Measurements from ENCODE around the gene TMEM132A. TPM values are rescaled to one million over a fixed set of nuclear protein-coding genes. Genes with fewer than 3 reads are reported as not detected.

TMEM132A gene
- total and polyA plus RNA-seq, 10 of the 15 experiments (the other 5 are each of a cell fraction or from before 2014, with no cell fraction given), result 0.16 to 25.0 (median 4.3) TPM

DNA sequence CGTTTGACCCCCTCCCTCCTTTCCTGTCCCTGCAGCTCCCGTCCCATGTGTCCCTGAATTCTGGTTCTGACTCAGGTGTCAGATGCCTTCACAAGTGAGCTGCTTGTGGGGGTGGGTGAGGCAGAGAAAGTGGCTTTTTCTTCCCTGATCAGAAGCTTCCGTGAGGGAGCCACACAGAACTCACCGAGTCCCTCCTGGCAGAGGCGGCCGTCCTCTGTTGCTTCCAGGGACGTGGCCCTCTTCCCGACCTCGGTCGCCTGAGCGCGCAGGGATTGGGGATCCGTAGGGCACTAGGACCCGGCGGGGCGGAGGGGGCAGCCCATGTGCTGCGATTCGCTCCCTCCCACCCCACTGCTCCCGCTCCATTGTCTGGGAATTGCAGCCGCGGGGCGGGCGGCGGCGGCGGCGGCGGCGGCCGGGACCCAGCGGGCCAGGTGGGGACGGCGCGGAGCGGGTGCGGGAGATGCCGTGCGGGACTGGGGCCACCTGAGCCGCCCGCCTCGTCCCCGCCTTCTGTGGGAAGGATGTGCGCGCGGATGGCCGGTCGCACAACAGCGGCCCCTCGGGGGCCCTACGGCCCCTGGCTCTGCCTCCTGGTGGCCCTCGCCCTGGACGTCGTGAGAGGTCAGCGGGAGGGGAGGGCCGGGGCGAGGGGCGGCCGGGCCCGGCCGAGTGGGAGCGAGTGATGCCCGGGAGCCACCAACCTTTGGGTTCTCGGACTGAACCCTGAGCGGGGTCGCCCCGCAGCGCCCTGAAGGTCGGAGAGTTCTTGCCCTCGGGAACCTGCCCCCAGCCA lies at the start of gene TMEM132A (continued):
- no peak for TF ChIP-seq BCL11A (IDR thresholded peaks at IDR 0.05; ENCODE audit: low read depth, low read length)
- no peak for TF ChIP-seq KAT2A (conservative IDR thresholded peaks at IDR 0.05; ENCODE audit: control insufficient read depth, low read depth, low read length)
- no peak for TF ChIP-seq NFYB (IDR thresholded peaks at IDR 0.05; ENCODE audit: insufficient read depth, low read depth, low read length)
- TF ChIP-seq ZNF217 (IDR thresholded peaks at IDR 0.05), result no peak
- TF ChIP-seq ASH2L (IDR thresholded peaks at IDR 0.05; ENCODE audit: borderline replicate concordance, low read depth), result no peak
- TF ChIP-seq ZNF274 (IDR thresholded peaks at IDR 0.05; ENCODE audit: insufficient read depth, insufficient read length), result no peak
- TF ChIP-seq NR2C1 (IDR thresholded peaks at IDR 0.05), result no peak
- no peak for TF ChIP-seq MTA3 (IDR thresholded peaks at IDR 0.05; ENCODE audit: borderline replicate concordance, low read length)
- TF ChIP-seq, protein P1, sequence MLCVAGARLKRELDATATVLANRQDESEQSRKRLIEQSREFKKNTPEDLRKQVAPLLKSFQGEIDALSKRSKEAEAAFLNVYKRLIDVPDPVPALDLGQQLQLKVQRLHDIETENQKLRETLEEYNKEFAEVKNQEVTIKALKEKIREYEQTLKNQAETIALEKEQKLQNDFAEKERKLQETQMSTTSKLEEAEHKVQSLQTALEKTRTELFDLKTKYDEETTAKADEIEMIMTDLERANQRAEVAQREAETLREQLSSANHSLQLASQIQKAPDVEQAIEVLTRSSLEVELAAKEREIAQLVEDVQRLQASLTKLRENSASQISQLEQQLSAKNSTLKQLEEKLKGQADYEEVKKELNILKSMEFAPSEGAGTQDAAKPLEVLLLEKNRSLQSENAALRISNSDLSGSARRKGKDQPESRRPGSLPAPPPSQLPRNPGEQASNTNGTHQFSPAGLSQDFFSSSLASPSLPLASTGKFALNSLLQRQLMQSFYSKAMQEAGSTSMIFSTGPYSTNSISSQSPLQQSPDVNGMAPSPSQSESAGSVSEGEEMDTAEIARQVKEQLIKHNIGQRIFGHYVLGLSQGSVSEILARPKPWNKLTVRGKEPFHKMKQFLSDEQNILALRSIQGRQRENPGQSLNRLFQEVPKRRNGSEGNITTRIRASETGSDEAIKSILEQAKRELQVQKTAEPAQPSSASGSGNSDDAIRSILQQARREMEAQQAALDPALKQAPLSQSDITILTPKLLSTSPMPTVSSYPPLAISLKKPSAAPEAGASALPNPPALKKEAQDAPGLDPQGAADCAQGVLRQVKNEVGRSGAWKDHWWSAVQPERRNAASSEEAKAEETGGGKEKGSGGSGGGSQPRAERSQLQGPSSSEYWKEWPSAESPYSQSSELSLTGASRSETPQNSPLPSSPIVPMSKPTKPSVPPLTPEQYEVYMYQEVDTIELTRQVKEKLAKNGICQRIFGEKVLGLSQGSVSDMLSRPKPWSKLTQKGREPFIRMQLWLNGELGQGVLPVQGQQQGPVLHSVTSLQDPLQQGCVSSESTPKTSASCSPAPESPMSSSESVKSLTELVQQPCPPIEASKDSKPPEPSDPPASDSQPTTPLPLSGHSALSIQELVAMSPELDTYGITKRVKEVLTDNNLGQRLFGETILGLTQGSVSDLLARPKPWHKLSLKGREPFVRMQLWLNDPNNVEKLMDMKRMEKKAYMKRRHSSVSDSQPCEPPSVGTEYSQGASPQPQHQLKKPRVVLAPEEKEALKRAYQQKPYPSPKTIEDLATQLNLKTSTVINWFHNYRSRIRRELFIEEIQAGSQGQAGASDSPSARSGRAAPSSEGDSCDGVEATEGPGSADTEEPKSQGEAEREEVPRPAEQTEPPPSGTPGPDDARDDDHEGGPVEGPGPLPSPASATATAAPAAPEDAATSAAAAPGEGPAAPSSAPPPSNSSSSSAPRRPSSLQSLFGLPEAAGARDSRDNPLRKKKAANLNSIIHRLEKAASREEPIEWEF (IDR thresholded peaks at IDR 0.05; ENCODE audit: insufficient replicate concordance, low read depth, low read length), result no peak
- TF ChIP-seq, protein P2, sequence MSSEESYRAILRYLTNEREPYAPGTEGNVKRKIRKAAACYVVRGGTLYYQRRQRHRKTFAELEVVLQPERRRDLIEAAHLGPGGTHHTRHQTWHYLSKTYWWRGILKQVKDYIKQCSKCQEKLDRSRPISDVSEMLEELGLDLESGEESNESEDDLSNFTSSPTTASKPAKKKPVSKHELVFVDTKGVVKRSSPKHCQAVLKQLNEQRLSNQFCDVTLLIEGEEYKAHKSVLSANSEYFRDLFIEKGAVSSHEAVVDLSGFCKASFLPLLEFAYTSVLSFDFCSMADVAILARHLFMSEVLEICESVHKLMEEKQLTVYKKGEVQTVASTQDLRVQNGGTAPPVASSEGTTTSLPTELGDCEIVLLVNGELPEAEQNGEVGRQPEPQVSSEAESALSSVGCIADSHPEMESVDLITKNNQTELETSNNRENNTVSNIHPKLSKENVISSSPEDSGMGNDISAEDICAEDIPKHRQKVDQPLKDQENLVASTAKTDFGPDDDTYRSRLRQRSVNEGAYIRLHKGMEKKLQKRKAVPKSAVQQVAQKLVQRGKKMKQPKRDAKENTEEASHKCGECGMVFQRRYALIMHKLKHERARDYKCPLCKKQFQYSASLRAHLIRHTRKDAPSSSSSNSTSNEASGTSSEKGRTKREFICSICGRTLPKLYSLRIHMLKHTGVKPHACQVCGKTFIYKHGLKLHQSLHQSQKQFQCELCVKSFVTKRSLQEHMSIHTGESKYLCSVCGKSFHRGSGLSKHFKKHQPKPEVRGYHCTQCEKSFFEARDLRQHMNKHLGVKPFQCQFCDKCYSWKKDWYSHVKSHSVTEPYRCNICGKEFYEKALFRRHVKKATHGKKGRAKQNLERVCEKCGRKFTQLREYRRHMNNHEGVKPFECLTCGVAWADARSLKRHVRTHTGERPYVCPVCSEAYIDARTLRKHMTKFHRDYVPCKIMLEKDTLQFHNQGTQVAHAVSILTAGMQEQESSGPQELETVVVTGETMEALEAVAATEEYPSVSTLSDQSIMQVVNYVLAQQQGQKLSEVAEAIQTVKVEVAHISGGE (CRISPR knock-in tag; IDR thresholded peaks at IDR 0.05), result no peak
- no peak for TF ChIP-seq SMAD1 (IDR thresholded peaks at IDR 0.05; ENCODE audit: low read depth, partially characterized antibody)
- TF ChIP-seq, protein P3, sequence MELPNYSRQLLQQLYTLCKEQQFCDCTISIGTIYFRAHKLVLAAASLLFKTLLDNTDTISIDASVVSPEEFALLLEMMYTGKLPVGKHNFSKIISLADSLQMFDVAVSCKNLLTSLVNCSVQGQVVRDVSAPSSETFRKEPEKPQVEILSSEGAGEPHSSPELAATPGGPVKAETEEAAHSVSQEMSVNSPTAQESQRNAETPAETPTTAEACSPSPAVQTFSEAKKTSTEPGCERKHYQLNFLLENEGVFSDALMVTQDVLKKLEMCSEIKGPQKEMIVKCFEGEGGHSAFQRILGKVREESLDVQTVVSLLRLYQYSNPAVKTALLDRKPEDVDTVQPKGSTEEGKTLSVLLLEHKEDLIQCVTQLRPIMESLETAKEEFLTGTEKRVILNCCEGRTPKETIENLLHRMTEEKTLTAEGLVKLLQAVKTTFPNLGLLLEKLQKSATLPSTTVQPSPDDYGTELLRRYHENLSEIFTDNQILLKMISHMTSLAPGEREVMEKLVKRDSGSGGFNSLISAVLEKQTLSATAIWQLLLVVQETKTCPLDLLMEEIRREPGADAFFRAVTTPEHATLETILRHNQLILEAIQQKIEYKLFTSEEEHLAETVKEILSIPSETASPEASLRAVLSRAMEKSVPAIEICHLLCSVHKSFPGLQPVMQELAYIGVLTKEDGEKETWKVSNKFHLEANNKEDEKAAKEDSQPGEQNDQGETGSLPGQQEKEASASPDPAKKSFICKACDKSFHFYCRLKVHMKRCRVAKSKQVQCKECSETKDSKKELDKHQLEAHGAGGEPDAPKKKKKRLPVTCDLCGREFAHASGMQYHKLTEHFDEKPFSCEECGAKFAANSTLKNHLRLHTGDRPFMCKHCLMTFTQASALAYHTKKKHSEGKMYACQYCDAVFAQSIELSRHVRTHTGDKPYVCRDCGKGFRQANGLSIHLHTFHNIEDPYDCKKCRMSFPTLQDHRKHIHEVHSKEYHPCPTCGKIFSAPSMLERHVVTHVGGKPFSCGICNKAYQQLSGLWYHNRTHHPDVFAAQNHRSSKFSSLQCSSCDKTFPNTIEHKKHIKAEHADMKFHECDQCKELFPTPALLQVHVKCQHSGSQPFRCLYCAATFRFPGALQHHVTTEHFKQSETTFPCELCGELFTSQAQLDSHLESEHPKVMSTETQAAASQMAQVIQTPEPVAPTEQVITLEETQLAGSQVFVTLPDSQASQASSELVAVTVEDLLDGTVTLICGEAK (IDR thresholded peaks at IDR 0.05; ENCODE audit: borderline replicate concordance), result no peak
- TF ChIP-seq EP300 (IDR thresholded peaks at IDR 0.05; ENCODE audit: borderline replicate concordance in 1 of 2, control insufficient read depth in 1 of 2, low read depth in 2 of 2, low read length in 2 of 2), result no peak
- peak; percentile 64; the same call in 1 of the 2 replicates for TF ChIP-seq SMARCA5 (IDR thresholded peaks at IDR 0.05)
